LNCAP (cell line): Measurements from ENCODE around the gene BPIFA1.

Experiments used
- TF ChIP-seq, protein P1 (sequence below): fragments of 450-650 bp; IDR thresholded peaks from 2 replicates; pipeline ENCODE4 v1.5.1; 2017; ENCODE audit warnings: mild to moderate bottlenecking

BPIFA1 gene

GRCh38 chr20:33232486-33233072 is 3.2 kb upstream of the BPIFA1 start:
- TF ChIP-seq, protein P1, sequence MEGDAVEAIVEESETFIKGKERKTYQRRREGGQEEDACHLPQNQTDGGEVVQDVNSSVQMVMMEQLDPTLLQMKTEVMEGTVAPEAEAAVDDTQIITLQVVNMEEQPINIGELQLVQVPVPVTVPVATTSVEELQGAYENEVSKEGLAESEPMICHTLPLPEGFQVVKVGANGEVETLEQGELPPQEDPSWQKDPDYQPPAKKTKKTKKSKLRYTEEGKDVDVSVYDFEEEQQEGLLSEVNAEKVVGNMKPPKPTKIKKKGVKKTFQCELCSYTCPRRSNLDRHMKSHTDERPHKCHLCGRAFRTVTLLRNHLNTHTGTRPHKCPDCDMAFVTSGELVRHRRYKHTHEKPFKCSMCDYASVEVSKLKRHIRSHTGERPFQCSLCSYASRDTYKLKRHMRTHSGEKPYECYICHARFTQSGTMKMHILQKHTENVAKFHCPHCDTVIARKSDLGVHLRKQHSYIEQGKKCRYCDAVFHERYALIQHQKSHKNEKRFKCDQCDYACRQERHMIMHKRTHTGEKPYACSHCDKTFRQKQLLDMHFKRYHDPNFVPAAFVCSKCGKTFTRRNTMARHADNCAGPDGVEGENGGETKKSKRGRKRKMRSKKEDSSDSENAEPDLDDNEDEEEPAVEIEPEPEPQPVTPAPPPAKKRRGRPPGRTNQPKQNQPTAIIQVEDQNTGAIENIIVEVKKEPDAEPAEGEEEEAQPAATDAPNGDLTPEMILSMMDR, result no peak

- TF ChIP-seq, protein P1, result no peak
Measured at GRCh38 chr20:33233129-33233774, 2.5 kb upstream of the BPIFA1 start.

- TF ChIP-seq, protein P1, result no peak
Measured at GRCh38 chr20:33234050-33234449, 1.7 kb upstream of the BPIFA1 start.

DNA sequence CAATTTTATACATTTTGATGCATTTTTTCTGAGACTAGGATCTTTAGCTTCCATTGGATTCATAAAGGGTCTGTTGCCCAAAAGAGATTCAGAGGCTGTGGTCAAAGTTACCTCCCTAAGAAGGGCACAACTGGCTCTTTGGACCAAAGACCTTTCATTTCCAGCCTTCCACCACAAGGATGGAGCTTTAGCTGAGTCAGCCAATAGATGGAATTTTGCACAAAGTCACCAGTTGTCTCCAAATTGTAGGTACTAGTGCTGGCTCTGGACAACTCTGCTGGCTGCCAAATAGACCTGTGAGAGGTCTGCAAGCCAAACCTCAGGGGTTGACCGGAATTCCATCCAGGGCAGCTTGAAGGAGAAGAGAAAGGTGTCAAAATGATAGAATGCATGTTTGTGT is 555 bp downstream of the BPIFA1 start:
- TF ChIP-seq, protein P1, result no peak

GRCh38 chr20:33237989-33238388 is 2.2 kb downstream of the BPIFA1 start:
- TF ChIP-seq, protein P1, result no peak

DNA sequence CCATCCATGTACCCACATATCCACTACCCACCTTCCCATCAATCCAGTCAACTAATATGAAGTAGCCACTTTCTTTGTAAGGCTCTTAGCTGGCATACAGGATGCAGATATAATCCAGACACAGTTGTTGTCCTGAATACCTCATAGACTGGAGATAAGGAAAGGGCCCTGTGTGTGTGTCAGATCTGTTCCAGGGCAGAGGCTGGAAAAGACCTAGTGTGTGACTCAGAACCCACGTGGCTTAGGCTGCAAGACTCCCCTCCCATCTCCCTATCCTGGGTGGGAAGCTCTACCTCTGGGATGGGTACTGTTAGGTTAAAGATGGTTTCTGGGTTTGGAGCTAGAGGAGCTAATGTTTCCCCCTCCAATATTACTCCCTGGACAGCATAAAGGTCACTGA is 3.6 kb downstream of the BPIFA1 start:
- TF ChIP-seq, protein P1, result no peak

- TF ChIP-seq, protein P1, result no peak
Measured at GRCh38 chr20:33239979-33240736, 4.4 kb downstream of the BPIFA1 start.
